Panc1 (cell line): ENCODE measurements around the gene ENTPD8.

Source experiments
- CTCF ChIP-seq: fragments of 450-650 bp; IDR thresholded peaks from 2 replicates; pipeline ENCODE4 v1.5.1; 2017; ENCODE audit warnings: mild to moderate bottlenecking
- POLR2AphosphoS5 ChIP-seq: IDR thresholded peaks from 2 replicates; pipeline ENCODE4 v1.6.1; 2012; ENCODE audit warnings: mild to moderate bottlenecking, low read depth, low read length, moderate library complexity
- SIN3A ChIP-seq: IDR thresholded peaks from 2 replicates; pipeline ENCODE4 v1.6.1; 2012; ENCODE audit warnings: low read depth, mild to moderate bottlenecking, low read length, moderate library complexity, borderline replicate concordance; ENCODE audit not compliant: insufficient read depth
- TCF7L2 ChIP-seq: IDR thresholded peaks from 2 replicates; pipeline ENCODE4 v1.6.1; 2011; ENCODE audit warnings: mild to moderate bottlenecking, low read depth, low read length, inconsistent platforms

DNA sequence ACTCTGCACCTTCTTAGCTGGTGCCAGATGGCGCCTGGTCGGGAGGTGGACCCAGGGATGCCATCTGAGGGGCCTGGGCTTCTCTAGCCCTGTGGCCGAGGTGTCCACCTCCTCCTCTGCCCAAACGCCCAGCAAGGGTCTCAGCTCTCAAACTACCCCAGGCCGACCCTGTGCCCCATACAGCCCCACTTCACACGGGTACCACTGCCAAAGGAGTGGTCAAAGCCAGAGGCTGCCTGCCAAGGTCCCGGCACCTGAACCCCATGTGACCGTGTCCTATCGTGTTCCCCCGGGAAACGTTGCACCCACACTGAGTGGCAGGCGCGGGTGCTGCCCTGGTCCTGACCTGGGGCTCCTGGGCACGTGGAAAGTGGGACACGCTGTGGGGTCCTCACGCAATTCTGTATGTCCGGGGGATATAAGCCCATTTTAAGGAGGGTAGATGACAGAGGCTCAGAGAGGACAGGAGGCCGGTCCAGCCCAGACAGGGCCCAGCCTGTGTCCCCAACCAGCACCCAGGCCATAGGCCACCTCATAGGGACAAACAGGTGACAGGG lies 1.9 kb downstream of the ENTPD8 start:
- TF ChIP-seq TCF7L2 (no peak), CTCF (no peak), SIN3A (no peak), POLR2AphosphoS5 (no peak)
